ENCODE results near the gene ABHD8. TPM values are rescaled to one million over a fixed set of nuclear protein-coding genes. Genes with fewer than 3 reads are reported as not detected.

ABHD8 gene
- total RNA-seq, 1 donor from 2014 or later: 8.5 TPM

GRCh38 chr19:17325881-17326594 is 22.8 kb upstream of the ABHD8 start:
- Histone ChIP-seq H3K9ac (ENCODE audit: low read length) (no peak overlapping the region), H3K4me3 (ENCODE audit: insufficient read depth, low read depth, low read length) (no peak overlapping the region), H3K4me1 (ENCODE audit: insufficient read depth, low read length) (peaks cover 3% of the 10 kb centered on the region), H3K9me3 (ENCODE audit: insufficient read depth, low read depth, low read length) (no peaks in the 10 kb centered on the region), H3K79me2 (ENCODE audit: insufficient read depth, low read length) (no peaks in the 10 kb centered on the region), H3K27me3 (ENCODE audit: insufficient read depth, low read length) (no peaks in the 10 kb centered on the region), H2AFZ (ENCODE audit: low read depth, low read length) (no peak overlapping the region), H3K27ac (ENCODE audit: low read depth, low read length) (no peak overlapping the region), H3K36me3 (ENCODE audit: insufficient read depth, low read length) (no peaks in the 10 kb centered on the region), H4K20me1 (ENCODE audit: insufficient read depth, low read length) (peaks cover 13% of the 10 kb centered on the region), H3K4me2 (ENCODE audit: low read length) (no peak overlapping the region)
- TF ChIP-seq CTCF (IDR thresholded peaks at IDR 0.05; ENCODE audit: insufficient read depth, low read depth, low read length) (no peak), EZH2 (IDR thresholded peaks at IDR 0.05; ENCODE audit: insufficient read depth, low read length) (no peak)
- DNase-seq (ENCODE audit: low read depth) (no peak), FAIRE-seq (no peak)
- H3K4me1 Mint-ChIP-seq (ENCODE audit: low read depth, unreplicated experiment): peaks cover 6% of the 10 kb centered on the region
- peaks cover 9% of the 10 kb centered on the region for H3K36me3 Mint-ChIP-seq (ENCODE audit: low read depth, unreplicated experiment)
- H3K27ac Mint-ChIP-seq (ENCODE audit: unreplicated experiment): no peak overlapping the region
- H3K9me3 Mint-ChIP-seq (ENCODE audit: unreplicated experiment): no peaks in the 10 kb centered on the region
- no peak overlapping the region for H3K4me3 Mint-ChIP-seq (ENCODE audit: unreplicated experiment)
- peaks cover 2% of the 10 kb centered on the region for H3K27me3 Mint-ChIP-seq (ENCODE audit: low read depth, unreplicated experiment)

GRCh38 chr19:17325133-17325532 is 21.9 kb upstream of the ABHD8 start:
- H3K9me3 ChIP-seq (ENCODE audit: insufficient read depth, low read depth, low read length): no peaks in the 10 kb centered on the region
- H3K4me3 ChIP-seq (ENCODE audit: insufficient read depth, low read depth, low read length): no peak overlapping the region
- H2AFZ ChIP-seq (ENCODE audit: low read depth, low read length): no peak overlapping the region
- no peaks in the 10 kb centered on the region for H3K79me2 ChIP-seq (ENCODE audit: insufficient read depth, low read length)
- H3K36me3 ChIP-seq (ENCODE audit: insufficient read depth, low read length): no peaks in the 10 kb centered on the region
- no peak overlapping the region for H3K4me2 ChIP-seq (ENCODE audit: low read length)
- no peak for DNase-seq (ENCODE audit: low read depth)
- H3K27ac Mint-ChIP-seq (ENCODE audit: unreplicated experiment): no peak overlapping the region
- FAIRE-seq: no peak
- H3K4me3 Mint-ChIP-seq (ENCODE audit: unreplicated experiment): no peak overlapping the region
- no peaks in the 10 kb centered on the region for H3K9me3 Mint-ChIP-seq (ENCODE audit: unreplicated experiment)
- TF ChIP-seq EZH2 (IDR thresholded peaks at IDR 0.05; ENCODE audit: insufficient read depth, low read length) (no peak), CTCF (IDR thresholded peaks at IDR 0.05; ENCODE audit: insufficient read depth, low read depth, low read length) (no peak)
- peaks cover 13% of the 10 kb centered on the region for H4K20me1 ChIP-seq (ENCODE audit: insufficient read depth, low read length)
- H3K4me1 ChIP-seq (ENCODE audit: insufficient read depth, low read length): peaks cover 3% of the 10 kb centered on the region
- peaks cover 5% of the 10 kb centered on the region for H3K36me3 Mint-ChIP-seq (ENCODE audit: low read depth, unreplicated experiment)
- H3K4me1 Mint-ChIP-seq (ENCODE audit: low read depth, unreplicated experiment): peaks cover 6% of the 10 kb centered on the region
- H3K27me3 Mint-ChIP-seq (ENCODE audit: low read depth, unreplicated experiment): peaks cover 2% of the 10 kb centered on the region
- H3K27ac ChIP-seq (ENCODE audit: low read depth, low read length): no peak overlapping the region
- no peaks in the 10 kb centered on the region for H3K27me3 ChIP-seq (ENCODE audit: insufficient read depth, low read length)
- H3K9ac ChIP-seq (ENCODE audit: low read length): no peak overlapping the region

Data from astrocyte (in vitro differentiated cells and primary cell).